ENCODE results near the gene PTPRQ.

DNA sequence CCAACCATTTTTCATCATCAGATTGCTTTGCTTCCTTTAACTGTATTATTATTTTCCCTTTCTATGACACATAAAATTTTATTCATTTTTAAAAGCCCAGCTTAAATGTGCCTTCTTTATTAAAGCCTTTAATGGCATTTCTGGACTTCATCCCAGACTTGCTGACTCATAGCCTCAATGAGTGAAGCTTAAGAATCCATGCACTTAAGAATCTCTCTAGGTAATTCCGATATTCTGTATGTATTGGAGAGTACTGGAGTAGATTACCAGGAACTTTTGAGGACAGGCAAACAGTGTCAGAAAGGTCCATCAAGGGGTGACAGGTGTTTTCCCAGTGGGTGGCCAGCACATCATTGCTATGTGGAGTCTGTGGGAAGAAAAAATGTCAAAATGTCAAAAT is 107.9 kb downstream of the PTPRQ start:
- TF ChIP-seq, protein P1, sequence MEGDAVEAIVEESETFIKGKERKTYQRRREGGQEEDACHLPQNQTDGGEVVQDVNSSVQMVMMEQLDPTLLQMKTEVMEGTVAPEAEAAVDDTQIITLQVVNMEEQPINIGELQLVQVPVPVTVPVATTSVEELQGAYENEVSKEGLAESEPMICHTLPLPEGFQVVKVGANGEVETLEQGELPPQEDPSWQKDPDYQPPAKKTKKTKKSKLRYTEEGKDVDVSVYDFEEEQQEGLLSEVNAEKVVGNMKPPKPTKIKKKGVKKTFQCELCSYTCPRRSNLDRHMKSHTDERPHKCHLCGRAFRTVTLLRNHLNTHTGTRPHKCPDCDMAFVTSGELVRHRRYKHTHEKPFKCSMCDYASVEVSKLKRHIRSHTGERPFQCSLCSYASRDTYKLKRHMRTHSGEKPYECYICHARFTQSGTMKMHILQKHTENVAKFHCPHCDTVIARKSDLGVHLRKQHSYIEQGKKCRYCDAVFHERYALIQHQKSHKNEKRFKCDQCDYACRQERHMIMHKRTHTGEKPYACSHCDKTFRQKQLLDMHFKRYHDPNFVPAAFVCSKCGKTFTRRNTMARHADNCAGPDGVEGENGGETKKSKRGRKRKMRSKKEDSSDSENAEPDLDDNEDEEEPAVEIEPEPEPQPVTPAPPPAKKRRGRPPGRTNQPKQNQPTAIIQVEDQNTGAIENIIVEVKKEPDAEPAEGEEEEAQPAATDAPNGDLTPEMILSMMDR (IDR thresholded peaks at IDR 0.05) = no peak
- TF ChIP-seq POLR2A (IDR thresholded peaks at IDR 0.05) = no peak

Data from right lobe of liver (tissue), 4 donors.